GM19023 (cell line): Measurements from ENCODE around the gene ANKRD13D.
"Not testable (repeated sequence)": the region's sequence is repeated elsewhere in the genome, so short reads cannot be mapped to it uniquely, and the experiment has no call there.

ENCODE experiments used
- ATAC-seq: cut with Tn5 transposase; IDR thresholded peaks from one replicate; pipeline ENCODE4 v1.9.1; 2021; ENCODE audit warnings: mild to moderate bottlenecking, moderate library complexity; ENCODE audit not compliant: unreplicated experiment

Gene ANKRD13D

DNA sequence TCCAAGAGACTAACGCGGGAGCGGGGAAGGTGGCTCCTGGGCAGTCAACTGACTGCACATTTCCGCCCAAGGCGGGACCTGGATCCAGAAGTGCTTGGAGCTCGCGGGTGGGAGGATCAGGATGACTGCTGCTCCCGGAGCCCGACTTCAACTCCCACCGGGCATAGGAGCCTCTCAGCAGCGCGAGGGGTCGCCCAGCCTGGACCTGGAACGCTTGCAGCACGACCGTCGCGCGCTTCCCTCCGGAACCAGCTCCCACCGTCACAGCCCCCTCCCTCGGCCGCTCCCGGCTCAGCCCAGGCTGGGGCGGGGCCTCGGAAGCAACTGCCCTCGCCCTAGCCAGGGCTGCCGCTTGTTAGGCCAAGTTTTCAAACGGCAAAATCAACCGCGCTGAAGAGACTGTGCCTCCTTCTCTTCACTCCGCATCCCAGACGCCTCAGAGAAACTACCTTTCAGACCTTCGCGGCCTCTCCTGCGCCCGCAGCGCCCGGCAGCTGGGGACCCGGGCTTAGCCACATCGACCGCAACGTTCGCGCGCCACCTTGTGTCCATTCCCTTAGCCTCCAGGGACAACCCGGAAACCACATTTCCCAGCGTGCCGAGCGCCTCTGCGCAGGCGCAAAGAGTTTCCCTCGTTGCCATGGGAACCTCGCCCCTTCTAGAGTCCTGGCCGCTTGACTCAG lies 28.2 kb downstream of the ANKRD13D start:
- peak; percentile 76 for ATAC-seq

DNA sequence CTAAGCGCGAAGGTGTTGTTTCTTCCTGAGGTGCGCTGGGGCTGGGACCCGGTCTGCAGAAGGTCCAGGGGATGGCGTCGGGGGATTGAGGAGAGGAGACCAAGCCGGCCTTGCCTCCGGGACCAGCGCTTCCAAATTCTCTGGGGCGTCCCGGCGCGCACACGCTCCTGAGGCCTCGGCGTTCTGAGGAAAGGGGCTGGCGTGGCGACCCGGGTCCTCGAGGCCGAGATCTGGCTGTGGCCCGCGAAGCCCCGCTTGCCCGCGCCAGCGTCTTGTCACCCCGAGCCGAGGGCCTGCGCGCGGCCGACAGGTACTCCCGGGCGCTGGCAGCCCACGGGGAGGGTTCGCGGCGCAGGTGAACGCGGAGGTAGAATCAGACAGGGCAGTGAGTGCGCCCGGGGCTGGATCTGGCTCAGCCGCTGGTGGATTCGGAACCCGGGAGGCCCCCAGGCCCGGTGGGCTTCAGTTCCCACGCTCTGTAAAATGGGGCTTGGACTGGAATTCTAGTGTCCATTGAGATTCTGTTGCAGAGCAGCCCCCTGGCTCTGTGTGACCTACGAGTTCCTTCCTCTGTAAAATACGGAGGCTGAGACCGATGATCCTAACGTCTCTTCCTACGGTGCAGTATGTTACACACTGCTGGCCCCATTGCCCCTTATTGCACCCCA lies 28.9 kb downstream of the ANKRD13D start:
- no peak for ATAC-seq

DNA sequence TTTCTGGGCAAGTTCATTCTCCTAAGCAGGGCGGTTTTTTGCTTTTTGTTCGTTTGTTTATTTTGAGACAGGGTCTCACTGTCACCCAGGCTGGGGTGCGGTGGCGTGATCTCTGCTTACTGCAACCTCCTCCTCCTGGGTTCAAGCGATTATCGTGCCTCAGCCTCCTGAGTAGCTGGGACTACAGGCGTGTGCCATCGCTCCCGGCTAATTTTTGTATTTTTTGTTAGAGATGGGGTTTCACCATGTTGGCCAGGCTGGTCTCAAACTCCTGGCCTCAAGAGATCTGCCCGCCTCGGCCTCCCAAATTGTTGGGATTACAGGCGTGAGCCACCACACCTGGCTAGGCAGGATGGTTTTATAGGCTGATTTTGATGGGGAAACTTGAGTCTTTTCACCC lies 29.8 kb downstream of the ANKRD13D start:
- not testable (repeated sequence) for ATAC-seq

DNA sequence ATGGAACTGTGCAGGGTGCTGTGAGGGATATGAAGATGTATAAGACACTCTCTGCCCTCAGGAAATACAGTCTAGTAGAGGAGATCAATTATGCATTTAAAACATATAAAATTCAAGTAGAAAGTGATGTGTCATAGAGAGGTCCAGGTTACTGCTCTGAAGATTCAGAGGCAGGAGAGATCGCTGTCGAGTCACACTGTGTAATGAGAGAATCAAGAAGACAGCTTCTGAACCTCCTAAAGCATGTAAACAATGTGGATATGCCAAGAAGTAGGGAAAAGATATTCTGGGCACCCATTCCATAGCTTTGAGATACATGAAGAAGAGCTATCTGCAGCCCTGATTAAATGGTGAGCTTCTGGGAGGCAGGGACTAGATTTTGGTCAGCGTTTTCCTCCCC lies 30.9 kb downstream of the ANKRD13D start:
- ATAC-seq, result no peak

DNA sequence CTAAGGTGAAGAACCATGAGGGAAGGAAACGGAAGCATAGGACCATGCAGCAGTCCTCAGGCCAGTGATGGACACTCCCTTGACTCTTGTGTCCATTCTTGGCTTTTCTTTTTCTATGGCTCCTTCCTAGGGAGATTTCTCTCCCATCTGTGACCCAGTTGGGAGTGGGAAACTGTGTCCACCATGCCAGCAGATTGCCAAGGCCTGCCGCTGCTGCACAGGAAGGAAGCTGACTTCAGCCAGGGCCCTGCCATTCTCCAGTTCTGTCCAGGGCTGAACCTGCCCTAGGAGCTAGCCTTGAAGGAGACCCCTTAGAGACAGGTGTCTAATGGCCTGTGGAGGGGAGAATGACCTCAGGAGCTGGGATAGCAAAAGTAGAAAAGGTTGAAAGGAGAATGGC lies 31.6 kb downstream of the ANKRD13D start:
- no peak for ATAC-seq

DNA sequence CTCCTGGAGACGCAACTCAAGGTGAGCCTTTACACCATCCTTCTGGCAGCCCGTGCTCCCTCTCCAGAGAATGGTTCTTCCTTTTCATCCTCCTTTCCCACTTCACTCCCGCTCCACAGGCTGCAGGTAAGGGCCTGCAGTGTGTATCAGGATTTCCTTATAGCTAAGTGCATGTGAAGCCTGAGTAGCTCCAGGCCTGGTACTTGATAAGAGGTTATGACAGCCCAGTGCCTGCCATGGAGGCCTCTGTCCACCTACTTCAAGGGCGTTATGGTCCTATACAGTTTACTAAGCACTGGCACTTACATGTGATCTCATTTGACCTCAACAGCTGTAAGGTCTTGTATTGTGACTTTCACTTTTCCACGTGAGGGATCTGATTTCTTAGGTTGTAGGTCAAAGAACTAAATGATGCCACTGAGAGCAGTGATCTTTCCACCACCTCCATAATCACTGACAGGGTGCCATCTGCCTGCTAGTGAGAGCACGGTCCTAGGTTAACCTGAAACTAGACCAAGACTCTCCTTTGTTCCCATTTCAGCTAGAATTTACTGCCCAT lies 32.3 kb downstream of the ANKRD13D start:
- no peak for ATAC-seq

DNA sequence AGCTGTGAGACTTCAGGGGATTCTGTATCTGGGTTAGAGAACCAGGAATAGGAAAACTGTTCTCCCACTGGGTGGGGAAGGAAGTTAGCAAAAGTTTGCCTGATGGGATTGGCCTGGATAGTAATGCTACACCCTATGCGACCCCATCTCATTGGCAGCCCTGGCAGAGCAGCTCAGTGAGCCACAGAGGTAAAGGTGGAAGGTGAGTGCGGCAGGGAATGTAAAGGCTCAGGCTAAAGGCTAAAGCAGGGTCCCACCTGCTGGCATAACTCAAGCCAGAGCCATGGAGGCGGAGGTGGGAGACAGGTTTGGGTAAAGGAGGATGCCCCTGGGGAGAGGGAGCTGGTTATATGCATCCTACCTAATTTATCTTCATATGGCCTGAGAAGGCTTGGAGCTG lies 32.9 kb downstream of the ANKRD13D start:
- no peak for ATAC-seq

DNA sequence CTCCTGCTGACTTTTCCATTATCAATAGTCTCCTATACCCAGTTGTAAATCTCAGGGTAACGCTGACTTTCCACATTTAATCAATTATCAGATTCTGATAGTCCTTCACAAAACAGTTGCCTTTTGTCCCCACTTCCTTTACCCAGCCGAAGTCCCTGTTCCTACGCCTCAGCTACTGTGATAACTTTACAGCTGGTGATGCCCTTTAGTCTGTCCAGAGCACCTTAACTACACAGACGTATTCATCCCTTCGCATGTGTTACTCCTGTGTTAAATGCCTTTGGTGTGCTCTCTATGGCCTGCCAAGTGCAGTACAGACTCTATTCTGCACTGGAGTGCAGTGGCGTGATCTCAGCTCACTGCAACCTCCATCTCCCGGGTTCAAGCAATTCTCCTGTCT lies 34.4 kb downstream of the ANKRD13D start:
- ATAC-seq, result no peak

DNA sequence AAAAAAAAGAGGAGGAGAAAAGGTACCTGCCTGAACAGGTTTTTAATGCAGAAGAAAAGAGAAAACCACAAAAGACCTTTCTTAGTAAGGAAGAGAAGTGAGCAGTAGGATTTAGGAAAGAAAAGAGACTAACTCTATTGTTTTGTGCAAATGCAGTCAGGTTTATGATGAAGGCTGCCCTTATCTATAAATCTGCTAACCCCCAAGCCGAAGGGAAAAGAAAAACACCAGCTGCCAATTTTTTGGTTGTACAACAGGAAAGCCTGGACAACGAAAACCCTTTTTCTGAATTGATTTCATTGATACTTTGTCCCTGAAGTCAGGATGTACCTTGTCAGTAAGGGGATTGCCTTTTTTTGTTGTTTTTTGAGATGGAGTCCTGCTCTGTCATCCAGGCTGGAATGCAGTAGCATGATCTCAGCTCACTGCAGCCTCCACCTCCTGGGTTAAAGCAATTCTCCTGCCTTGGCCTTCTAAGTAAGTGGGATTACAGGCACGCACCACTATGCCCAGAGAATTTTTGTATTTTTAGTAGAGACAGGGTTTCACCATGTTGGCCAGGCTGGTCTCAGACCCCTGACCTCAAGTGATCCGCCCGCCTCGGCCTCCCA lies 43.1 kb downstream of the ANKRD13D start:
- ATAC-seq, result no peak

DNA sequence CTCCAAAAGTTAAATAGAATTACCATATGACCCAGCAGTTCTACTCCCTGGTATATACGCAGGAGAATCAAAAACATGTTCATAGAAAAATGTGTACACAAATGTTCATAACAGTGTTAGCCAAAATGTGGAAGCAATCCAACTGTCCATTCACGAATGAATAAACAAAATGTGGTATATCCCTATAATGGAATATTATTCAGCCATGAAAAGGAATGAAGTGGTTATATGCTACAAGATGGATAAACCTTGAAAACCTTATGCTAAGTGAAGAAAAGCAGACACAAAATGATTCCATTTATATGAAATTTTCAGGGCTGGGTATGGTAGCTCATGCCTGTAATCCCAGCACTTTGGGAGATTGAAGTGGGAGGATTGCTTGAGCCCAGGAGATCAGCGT lies 48.2 kb downstream of the ANKRD13D start:
- ATAC-seq, result no peak

DNA sequence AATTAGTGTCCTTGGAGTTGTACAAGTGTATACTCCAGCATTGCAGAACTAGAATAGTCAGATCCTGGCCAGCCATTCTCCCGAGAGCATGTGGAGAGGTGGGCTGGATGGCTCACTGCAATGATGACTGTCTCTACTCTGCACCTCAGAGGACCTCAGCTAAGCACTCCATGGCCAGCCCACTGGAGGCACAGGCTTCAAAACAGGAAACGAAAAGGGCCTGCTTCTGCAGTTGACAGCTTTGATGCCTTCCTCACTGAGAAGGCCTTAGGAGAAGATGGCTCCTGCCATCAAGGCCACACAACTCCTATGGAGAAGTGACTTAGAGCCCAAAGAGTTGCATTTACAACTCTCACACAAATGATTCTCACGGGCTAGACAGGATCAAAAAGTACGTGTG lies 55.2 kb downstream of the ANKRD13D start:
- no peak for ATAC-seq

DNA sequence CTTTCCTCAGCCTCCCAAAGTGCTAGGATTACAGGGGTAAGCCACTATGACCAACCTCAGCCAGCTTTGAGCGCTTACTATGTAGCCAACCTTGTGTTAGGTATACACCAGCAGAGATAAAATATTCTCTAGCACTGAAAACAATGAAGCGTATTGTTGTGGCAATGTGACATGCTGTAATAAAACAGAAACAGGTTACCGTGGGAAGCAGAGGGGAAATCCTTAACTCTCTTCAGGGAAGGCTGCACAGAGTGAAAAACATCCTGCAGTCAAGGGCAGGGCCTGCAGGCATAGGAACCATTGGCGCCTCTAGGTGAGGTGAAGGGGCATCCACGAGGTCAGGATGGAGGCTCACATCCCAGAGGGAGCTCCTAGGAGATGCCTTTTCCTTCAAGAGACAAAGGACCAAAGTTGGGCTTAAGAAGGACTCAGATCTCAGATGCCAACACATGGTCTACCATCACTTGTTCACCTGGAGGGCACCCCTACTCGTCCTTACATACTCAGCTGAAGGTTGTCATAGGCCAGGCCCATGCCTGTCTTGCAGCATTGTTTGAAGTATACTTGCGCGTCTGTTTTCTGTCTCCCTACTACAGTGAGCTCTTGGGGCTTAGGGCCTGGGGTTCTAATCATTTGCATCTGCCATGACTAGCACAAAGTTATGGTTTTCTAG lies 56.3 kb downstream of the ANKRD13D start:
- no peak for ATAC-seq

DNA sequence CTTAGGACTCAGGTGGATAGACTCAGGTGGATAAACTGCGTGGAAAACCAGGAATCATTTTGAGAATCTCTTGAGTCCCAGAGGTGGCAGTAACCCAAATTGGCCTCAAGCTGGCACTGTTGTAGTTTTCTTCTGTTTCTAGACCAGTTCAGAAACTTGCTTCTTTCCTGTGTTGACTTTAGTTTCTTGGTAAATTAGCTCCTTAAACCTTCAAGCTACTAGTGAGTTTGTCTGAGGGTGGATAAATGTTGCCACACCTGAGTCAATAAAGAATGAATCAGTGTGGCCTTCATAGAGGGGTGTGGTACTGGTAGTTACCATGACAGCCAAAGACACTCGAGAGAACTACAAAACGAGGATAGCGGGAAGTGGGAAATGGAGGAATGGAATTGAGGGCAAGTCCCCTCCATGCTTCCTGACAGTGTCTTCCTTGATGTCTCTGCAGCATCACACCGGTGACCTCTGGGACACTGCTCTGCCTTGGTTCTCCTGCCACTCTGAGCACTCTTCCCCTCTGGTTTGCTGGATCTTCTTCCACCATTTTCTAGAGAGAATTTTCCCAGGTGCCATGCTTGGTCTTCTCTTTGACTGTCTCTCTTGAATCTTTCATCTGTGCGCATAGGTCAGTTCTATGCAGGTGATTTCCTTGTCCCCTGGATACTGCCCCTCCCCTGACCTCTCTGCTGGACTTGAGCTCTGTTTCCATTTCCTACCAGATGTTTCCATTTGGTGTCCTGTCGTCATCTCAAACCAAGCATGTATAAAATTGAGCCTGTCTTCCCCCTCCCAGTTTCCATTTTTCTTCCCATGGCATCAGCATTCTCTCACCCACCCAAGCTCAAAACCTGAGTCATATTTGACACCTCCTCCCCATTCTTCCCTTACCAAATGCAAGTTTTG lies 57.1 kb downstream of the ANKRD13D start:
- ATAC-seq, result no peak

DNA sequence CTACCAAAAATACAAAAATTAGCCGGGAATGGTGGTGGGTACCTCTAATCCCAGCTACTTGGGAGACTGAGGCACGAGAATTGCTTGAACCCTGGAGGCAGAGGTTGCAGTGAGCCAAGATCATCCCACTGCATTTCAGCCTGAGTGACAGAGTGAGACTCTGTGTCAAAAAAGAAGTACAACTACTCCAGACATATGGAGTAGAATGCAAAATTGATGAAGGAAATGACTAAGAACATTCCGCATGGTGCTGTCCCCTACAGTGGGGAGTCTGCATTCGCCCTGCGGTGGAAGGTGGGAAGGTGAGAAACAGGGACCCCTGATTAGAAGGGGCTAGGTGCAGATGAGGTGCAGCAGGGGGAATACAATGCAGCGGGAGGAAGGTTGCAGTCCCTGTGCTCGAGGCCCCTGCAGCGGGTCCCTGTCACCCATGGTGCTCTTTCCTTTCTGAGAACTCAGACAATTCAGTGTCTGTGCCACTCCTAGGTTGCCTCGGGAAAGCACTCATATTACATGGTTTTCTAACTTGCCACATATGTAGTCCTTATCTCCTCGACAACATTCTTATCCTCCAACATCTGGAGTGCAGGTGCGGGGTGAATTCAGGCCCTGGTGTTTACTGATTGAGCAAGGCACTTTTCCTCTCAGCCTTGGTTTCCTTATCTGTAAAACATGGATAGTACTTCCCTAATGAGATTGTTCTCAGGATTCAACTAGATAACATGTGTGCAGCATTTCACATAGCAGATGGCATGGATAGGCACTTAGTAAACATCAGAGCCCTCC lies 59.1 kb downstream of the ANKRD13D start:
- ATAC-seq, result no peak

DNA sequence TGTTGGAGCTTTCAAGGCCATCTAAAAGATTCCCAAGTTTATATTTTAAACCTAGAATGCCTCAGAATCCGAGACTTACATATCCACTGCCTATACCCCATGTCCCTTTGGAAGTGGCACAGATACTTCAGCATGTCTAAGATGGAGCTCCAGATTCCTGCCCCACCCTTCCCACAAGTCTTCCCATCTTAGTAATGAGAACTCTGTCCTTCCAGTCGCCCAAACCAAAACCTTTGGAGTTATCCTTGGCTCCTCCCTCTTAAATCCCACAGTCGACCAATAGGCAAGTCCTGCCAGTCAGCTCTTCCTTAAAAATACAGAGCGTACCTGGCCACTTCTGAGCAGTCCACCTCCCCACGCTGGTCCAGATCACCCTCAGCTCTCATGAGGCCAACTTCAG lies 59.9 kb downstream of the ANKRD13D start:
- ATAC-seq, result no peak

DNA sequence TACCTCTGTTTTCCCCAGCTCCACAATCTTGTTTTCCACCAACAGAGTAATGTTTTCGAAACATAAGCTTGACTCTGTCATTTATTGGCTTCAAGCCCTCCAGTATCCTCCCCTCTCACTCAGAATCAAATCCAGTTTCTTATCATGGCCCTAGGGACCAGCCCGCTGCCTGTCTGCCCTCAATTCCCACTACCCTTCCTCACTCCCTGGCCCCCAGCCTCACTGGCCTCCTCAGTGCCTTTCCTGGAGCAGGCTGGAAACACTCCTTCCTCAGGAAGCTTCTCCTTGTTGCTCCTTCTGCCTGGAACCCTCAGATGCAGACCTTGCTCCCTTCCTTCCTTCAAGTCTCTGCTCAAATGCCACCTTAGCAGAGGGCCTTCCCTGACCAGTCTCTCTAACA lies 60.4 kb downstream of the ANKRD13D start:
- ATAC-seq, result no peak

DNA sequence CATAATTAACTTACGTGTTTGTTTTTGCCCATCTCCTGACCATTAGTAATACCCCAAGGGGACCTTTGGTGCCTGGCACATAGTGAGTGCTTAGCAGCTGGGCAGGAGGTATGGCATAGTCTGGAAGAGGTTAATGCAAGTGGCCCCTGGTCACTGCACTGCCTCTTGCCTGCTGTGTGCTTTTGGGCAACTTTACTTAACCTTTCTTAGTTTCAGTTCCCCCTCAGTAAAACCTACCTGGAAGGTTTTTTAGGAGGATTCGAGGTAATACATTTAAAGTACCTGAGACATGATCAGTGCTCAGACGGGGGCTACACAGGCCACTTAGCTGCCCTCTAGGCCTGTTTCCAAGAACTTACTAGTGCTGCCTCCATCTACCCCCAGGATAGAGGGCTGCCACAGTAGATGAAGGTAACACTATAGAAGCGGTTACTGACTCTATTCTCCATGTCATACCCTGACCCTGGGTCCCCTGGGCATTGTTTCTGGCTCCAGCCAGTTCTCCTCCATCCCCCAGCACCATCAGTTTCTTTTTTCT lies 60.9 kb downstream of the ANKRD13D start:
- no peak for ATAC-seq

DNA sequence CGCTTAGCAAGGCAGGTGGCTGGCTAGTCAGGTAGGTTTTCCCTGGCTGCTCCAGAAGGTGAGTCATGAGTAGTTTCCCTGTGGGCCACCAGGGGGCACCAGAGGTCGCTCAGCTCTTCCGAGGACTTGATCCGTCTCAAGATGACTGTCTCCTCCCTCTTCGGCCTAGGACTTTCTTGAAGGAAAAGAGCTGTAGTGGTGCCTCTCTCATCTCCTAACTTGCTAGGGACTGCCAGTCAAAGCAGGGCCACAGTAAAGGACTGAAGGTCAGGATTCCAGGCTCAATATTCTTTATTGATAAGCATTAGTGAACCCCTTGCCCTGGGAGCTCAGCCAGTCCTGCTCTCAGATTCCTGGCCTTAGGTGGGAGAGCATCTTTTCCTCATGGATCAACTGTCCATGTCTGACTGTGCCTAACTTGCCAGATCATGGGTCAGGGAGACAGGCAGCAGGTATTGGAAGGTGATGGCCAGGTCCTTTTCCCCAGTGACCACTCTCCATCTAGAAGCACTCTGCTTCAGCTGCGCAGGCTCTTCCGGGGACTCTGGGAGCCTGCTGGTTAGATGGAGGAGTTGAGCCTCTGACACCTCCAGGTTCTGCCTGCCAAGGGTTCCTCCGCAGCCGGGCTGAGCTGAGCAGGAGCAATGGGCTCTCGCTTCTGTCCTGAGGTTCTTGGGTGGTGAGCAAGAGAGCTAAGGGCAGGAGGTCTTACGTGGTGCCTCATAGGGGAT lies 62.3 kb downstream of the ANKRD13D start:
- no peak for ATAC-seq
